Gastrocnemius medialis (tissue), 4 donors: ENCODE data around the gene RXFP3. TPM values are rescaled to one million over a fixed set of nuclear protein-coding genes. Genes with fewer than 3 reads are reported as not detected.

Experiments
- ATAC-seq, 2 donors: fragments of 150-250 bp; one replicate each; pipeline ENCODE4 v1.9.1; 2016
- DNase-seq, 2 donors: peaks; one replicate each; pipeline ENCODE4 v3.0.0-alpha.2; 2019
- H3K27ac ChIP-seq, 4 donors: fragments of 200-600 bp; sonication (generic); 1 replicate in 1 of 4; 2 replicates in 3 of 4; pipeline ENCODE4 v1.5.1; 2016 to 2018; ENCODE audit warnings: mild to moderate bottlenecking in 2 of 4, moderate library complexity in 1 of 4
- H3K27me3 ChIP-seq, 3 donors: fragments of 200-600 bp; sonication (generic) in 2 of 3; 1 replicate in 1 of 3; 2 replicates in 2 of 3; pipeline versions ENCODE4 v1.5.1 to v1.6.0; 2016 to 2019; ENCODE audit warnings: mild to moderate bottlenecking in 1 of 3, moderate library complexity in 1 of 3
- H3K36me3 ChIP-seq, 2 donors: fragments of 200-600 bp; sonication (generic) in 1 of 2; one replicate each; pipeline ENCODE4 v1.5.1; 2017 to 2018
- H3K4me1 ChIP-seq, 2 donors: fragments of 200-600 bp; sonication (generic) in 1 of 2; one replicate each; pipeline ENCODE4 v1.5.1; 2016 to 2017; ENCODE audit warnings: mild to moderate bottlenecking in 2 of 2
- H3K4me3 ChIP-seq, 4 donors: fragments of 200-600 bp; sonication (generic) in 3 of 4; 1 replicate in 1 of 4; 2 replicates in 3 of 4; pipeline ENCODE4 v1.5.1; 2016 to 2019; ENCODE audit warnings: mild to moderate bottlenecking in 2 of 4
- H3K9me3 ChIP-seq, 3 donors: fragments of 200-600 bp; sonication (generic) in 2 of 3; 1 replicate in 1 of 3; 2 replicates in 2 of 3; pipeline ENCODE4 v1.5.1; 2016 to 2019
- POLR2A ChIP-seq, 2 donors: fragments of 450-650 bp; IDR thresholded peaks; one replicate each; pipeline ENCODE4 v1.6.1; 2017; ENCODE audit warnings: antibody characterized with exemption in 2 of 2, mild to moderate bottlenecking in 2 of 2, moderate library complexity in 2 of 2
- in situ Hi-C, 4 donors: fragments of 200-750 bp; cut with MboI; loops; one replicate each; pipeline versions ENCODE4 v1.15.0 to v1.8.0; 2017; ENCODE audit warnings: low sequenced_read_pairs in 4 of 4
- intact Hi-C: fragments of 100-400 bp; cut with DNase I; formaldehyde crosslinking; loops from one replicate; pipeline ENCODE4 v1.15.1; 2023; ENCODE audit warnings: low total_unique reads
- total RNA-seq, 4 donors: library from RNA; depleted of rRNA; stranded (reverse); fragments of >200 nt; gene quantifications; one replicate each; pipeline versions ENCODE4 v1.1.0 to v1.2.3, GENCODE V29; 2016
- TF ChIP-seq, protein P1 (sequence below), 5 experiments: fragments of 450-650 bp in 3 of 5; fragments of 200-600 bp in 2 of 5; sonication (generic) in 2 of 5; IDR thresholded peaks in 4 of 5; conservative IDR thresholded peaks in 1 of 5; 1 replicate in 4 of 5; 2 replicates in 1 of 5; pipeline ENCODE4 v1.5.1; 2016 to 2019; ENCODE audit warnings: antibody characterized with exemption in 5 of 5, mild to moderate bottlenecking in 3 of 5, moderate library complexity in 3 of 5

RXFP3 gene
- total RNA-seq, 4 donors from 2014 or later: not detected

DNA sequence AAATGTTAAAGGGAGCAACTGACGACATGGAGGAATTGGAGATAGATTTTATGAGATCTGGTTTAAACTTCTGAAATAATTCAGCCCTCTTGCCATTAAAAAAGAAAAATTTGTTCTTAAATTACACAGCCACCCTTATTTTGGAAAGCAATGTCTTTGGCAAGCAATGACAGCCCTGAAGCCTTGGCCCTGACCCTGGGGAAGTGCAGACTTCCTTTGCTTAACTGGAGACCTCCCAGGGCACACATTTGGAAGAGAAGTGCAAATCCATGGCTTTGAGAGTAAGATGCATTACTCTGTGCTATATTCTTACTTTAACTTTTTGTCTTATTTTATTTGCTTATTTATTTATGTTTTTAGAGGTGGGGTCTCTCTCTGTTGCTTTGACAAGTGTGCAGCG is 22.0 kb downstream of the RXFP3 start:
- TF ChIP-seq, protein P1, sequence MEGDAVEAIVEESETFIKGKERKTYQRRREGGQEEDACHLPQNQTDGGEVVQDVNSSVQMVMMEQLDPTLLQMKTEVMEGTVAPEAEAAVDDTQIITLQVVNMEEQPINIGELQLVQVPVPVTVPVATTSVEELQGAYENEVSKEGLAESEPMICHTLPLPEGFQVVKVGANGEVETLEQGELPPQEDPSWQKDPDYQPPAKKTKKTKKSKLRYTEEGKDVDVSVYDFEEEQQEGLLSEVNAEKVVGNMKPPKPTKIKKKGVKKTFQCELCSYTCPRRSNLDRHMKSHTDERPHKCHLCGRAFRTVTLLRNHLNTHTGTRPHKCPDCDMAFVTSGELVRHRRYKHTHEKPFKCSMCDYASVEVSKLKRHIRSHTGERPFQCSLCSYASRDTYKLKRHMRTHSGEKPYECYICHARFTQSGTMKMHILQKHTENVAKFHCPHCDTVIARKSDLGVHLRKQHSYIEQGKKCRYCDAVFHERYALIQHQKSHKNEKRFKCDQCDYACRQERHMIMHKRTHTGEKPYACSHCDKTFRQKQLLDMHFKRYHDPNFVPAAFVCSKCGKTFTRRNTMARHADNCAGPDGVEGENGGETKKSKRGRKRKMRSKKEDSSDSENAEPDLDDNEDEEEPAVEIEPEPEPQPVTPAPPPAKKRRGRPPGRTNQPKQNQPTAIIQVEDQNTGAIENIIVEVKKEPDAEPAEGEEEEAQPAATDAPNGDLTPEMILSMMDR (IDR thresholded peaks at IDR 0.05 in 4 of 5, conservative IDR thresholded peaks at IDR 0.05 in 1 of 5): no peak
- no peak for TF ChIP-seq POLR2A (IDR thresholded peaks at IDR 0.05)
- intact Hi-C loops: no loop called here
- Histone ChIP-seq H3K36me3 (no peaks in the 10 kb centered on the region), H3K27me3 (no peaks in the 10 kb centered on the region), H3K27ac (no peak overlapping the region), H3K9me3 (no peaks in the 10 kb centered on the region), H3K4me3 (no peak overlapping the region), H3K4me1 (no peaks in the 10 kb centered on the region)
- DNase-seq: no peak
- in situ Hi-C loops: no loop called here
- ATAC-seq: no peak

DNA sequence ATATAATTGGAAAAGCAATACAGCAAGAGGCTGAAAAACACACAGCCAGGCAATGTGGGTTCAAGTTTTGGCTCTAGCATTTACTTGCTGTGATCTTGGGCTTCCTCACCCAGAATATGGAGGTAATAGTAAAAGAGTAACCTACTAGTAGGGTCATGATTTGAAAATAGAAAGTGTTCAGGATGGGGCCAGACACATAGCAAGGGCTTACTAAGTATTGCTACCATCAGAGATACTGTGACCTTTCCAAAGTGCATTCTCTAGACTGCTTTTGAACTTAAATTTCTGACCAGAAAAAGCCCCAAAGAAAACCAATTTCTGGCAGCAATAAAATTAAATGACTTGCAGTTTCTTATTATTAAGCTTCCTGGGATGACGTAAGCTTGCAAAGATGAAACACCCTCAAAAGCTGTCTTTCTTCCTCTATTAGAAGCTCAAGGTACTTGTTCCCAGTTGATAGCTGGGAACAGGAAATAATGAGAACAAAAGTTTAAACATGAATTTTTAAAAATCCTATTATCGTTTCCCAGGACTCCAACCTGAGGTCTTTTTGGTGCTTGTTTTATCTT is 28.0 kb downstream of the RXFP3 start:
- H3K4me3 ChIP-seq: no peak overlapping the region
- no peak overlapping the region for H3K27ac ChIP-seq
- no peak for DNase-seq
- no peaks in the 10 kb centered on the region for H3K36me3 ChIP-seq
- H3K4me1 ChIP-seq: no peaks in the 10 kb centered on the region
- in situ Hi-C loops (no loop called here), intact Hi-C loops (no loop called here)
- ATAC-seq: no peak
- TF ChIP-seq POLR2A (IDR thresholded peaks at IDR 0.05): no peak
- TF ChIP-seq, protein P1 (IDR thresholded peaks at IDR 0.05 in 4 of 5, conservative IDR thresholded peaks at IDR 0.05 in 1 of 5): no peak
- H3K27me3 ChIP-seq: no peaks in the 10 kb centered on the region
- no peaks in the 10 kb centered on the region for H3K9me3 ChIP-seq

DNA sequence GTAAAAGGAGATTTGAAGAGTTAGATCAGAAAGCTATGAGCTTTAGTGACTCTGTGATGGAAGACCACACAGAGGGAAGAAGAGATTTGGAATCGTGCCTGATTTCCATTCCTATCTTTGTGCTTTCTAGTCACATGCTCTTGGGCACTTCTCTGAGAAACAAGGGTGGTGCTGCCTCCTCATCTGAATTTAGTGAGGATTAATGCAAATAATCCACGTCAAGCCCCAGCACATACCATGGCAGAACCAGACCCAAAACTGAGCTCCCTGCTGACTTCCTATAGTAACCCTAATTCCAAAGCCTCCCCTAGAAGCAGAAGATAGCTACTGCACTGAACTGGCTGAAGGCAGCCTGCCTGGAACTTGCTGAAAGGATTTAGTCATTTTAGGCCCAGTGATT is 30.6 kb downstream of the RXFP3 start:
- in situ Hi-C loops (no loop called here), intact Hi-C loops (no loop called here)
- H3K4me1 ChIP-seq: no peaks in the 10 kb centered on the region
- H3K27me3 ChIP-seq: no peaks in the 10 kb centered on the region
- TF ChIP-seq POLR2A (IDR thresholded peaks at IDR 0.05): no peak
- TF ChIP-seq, protein P1 (IDR thresholded peaks at IDR 0.05 in 4 of 5, conservative IDR thresholded peaks at IDR 0.05 in 1 of 5): no peak
- DNase-seq (no peak), ATAC-seq (no peak)
- H3K36me3 ChIP-seq: no peaks in the 10 kb centered on the region
- no peak overlapping the region for H3K4me3 ChIP-seq
- H3K27ac ChIP-seq: no peak overlapping the region
- no peaks in the 10 kb centered on the region for H3K9me3 ChIP-seq

DNA sequence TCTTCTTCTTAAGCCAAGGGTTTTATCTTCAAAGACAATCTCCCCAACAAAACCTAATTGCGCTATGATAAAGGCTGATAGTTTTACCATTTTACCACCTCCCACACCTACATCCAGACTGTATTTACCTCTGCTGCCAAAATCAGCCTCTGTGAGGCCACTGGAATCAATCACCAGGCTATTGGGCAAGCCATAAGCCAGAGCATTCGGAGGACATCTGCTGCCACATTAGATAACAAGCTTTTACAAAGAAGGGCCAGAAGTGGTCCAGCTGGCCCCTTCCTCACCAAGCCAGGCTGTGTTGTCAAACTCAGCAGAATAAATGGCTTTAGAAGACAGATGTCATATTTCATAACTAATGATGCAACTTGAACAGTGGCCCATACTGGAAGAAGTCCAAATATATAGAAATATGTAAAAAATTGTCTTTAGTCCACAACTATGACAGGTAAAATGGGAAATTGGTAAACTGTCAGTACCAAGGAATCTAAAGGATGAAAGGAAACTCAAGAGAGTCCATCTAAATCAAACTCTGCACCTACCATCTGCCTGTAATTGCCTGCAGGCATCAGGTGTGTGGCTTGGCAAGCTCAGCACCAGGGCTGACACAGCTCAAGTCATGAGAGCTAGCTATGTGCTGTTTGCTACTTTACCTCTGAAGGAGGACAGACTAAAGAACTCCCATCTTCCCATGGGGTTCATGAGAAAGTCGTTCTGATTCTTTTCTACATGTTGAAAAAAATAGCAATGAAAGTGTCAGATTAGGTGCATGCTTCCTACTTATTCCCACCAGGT is 32.2 kb downstream of the RXFP3 start:
- TF ChIP-seq, protein P1 (IDR thresholded peaks at IDR 0.05 in 4 of 5, conservative IDR thresholded peaks at IDR 0.05 in 1 of 5): no peak
- TF ChIP-seq POLR2A (IDR thresholded peaks at IDR 0.05): no peak
- no peak overlapping the region for H3K4me3 ChIP-seq
- no peaks in the 10 kb centered on the region for H3K36me3 ChIP-seq
- DNase-seq (no peak), ATAC-seq (no peak)
- no peaks in the 10 kb centered on the region for H3K4me1 ChIP-seq
- H3K27me3 ChIP-seq: no peaks in the 10 kb centered on the region
- intact Hi-C loops: no loop called here
- in situ Hi-C loops: no loop called here
- H3K9me3 ChIP-seq: no peaks in the 10 kb centered on the region
- no peak overlapping the region for H3K27ac ChIP-seq
